Superior temporal gyrus (tissue), 1 donor: Measurements from ENCODE around the gene PKM.

ENCODE experiments used
- DNase-seq: peaks from one replicate; pipeline ENCODE4 v3.0.0-alpha.2; 2016; ENCODE audit errors: extremely low spot score

PKM gene

GRCh38 chr15:72235298-72235697 is 4.3 kb upstream of the PKM start:
- no peak for DNase-seq

- no peak for DNase-seq
Observed at GRCh38 chr15:72233769-72234168, 2.8 kb upstream of the PKM start.

- DNase-seq = peak; percentile 64
Observed at GRCh38 chr15:72231833-72232478, 966 bp upstream of the PKM start.

GRCh38 chr15:72230197-72231065 is 559 bp downstream of the PKM start:
- peak; percentile 74 for DNase-seq

- DNase-seq = no peak
Observed at GRCh38 chr15:72229947-72230196, 1.1 kb downstream of the PKM start.

- peak; percentile 42 for DNase-seq
Observed at GRCh38 chr15:72229076-72229946, 1.7 kb downstream of the PKM start.

GRCh38 chr15:72227720-72228119 is 3.3 kb downstream of the PKM start:
- DNase-seq = no peak

- DNase-seq = no peak
Observed at GRCh38 chr15:72227192-72227586, 3.8 kb downstream of the PKM start.

GRCh38 chr15:72223278-72223677 is 7.7 kb downstream of the PKM start:
- DNase-seq = no peak

GRCh38 chr15:72222393-72222792 is 8.6 kb downstream of the PKM start:
- DNase-seq = no peak

- no peak for DNase-seq
Observed at GRCh38 chr15:72220687-72221086, 10.3 kb downstream of the PKM start.

GRCh38 chr15:72217216-72217615 is 13.8 kb downstream of the PKM start:
- no peak for DNase-seq

GRCh38 chr15:72216079-72216478 is 14.9 kb downstream of the PKM start:
- DNase-seq = no peak

GRCh38 chr15:72207558-72208085 is 23.4 kb downstream of the PKM start:
- DNase-seq = no peak

- no peak for DNase-seq
Observed at GRCh38 chr15:72206677-72207000, 24.4 kb downstream of the PKM start.

- no peak for DNase-seq
Observed at GRCh38 chr15:72205896-72206676, 24.9 kb downstream of the PKM start.

- no peak for DNase-seq
Observed at GRCh38 chr15:72205273-72205672, 25.7 kb downstream of the PKM start.

GRCh38 chr15:72203507-72203837 is 27.5 kb downstream of the PKM start:
- peak; percentile 90 for DNase-seq

GRCh38 chr15:72202801-72203506 is 28.0 kb downstream of the PKM start:
- DNase-seq = no peak

- DNase-seq = no peak
Observed at GRCh38 chr15:72202302-72202701, 28.7 kb downstream of the PKM start.

- no peak for DNase-seq
Observed at GRCh38 chr15:72201391-72201921, 29.5 kb downstream of the PKM start.
